Activated B cell treated with CpG ODN at 0.5 μM for 24 hours (primary cell): Measurements from ENCODE around the gene MLIP. TPM values are rescaled to one million over a fixed set of nuclear protein-coding genes. Genes with fewer than 3 reads are reported as not detected.

ENCODE experiments used
- ATAC-seq: fragments of 200-7000 bp; cut with Tn5 transposase; one replicate; pipeline ENCODE4 v1.10.0; 2021; ENCODE audit warnings: low read depth, mild to moderate bottlenecking, moderate library complexity
- CTCF ChIA-PET: fragments of 350-600 bp; sonication (Branson Sonifier 250); formaldehyde crosslinking; loops from one replicate; lab custom pipeline; 2021; ENCODE audit warnings: antibody characterized with exemption; lab: Charles Lee
- POLR2A ChIA-PET: fragments of 350-600 bp; sonication (Branson Sonifier 250); formaldehyde crosslinking; loops from one replicate; lab custom pipeline; 2021; ENCODE audit warnings: antibody characterized with exemption; lab: Charles Lee
- DNase-seq: peaks from one replicate; pipeline ENCODE4 v3.0.0; 2022
- H3K27ac Mint-ChIP-seq: one replicate; pipeline ENCODE4 v1.8.0; 2020; ENCODE audit warnings: mixed read lengths
- H3K27me3 Mint-ChIP-seq: one replicate; pipeline ENCODE4 v1.8.0; 2021; ENCODE audit warnings: mixed read lengths
- H3K36me3 Mint-ChIP-seq: one replicate; pipeline ENCODE4 v1.8.0; 2021; ENCODE audit warnings: low read depth, mixed read lengths
- H3K4me1 Mint-ChIP-seq: one replicate; pipeline ENCODE4 v1.8.0; 2021; ENCODE audit warnings: mixed read lengths
- H3K4me3 Mint-ChIP-seq: one replicate; pipeline ENCODE4 v1.8.0; 2020; ENCODE audit warnings: mild to moderate bottlenecking, mixed read lengths
- H3K9me3 Mint-ChIP-seq: one replicate; pipeline ENCODE4 v1.8.0; 2020; ENCODE audit warnings: mixed read lengths
- CTCF ChIP-seq: fragments of 200-600 bp; IDR thresholded peaks from one replicate; pipeline ENCODE4 v1.8.0; 2022; ENCODE audit warnings: antibody characterized with exemption, mild to moderate bottlenecking
- intact Hi-C: fragments of 100-400 bp; cut with micrococcal nuclease; formaldehyde crosslinking; loops from one replicate; pipeline ENCODE4 v1.15.1; 2024
- total RNA-seq: library from RNA; stranded (reverse); gene quantifications from 2 replicates; pipeline ENCODE4 v1.2.3, GENCODE V29; 2022

Gene MLIP
- not detected in 2 replicates for total RNA-seq

- Mint-ChIP-seq H3K9me3 (peaks cover 3% of the 10 kb centered on the region), H3K4me1 (no peaks in the 10 kb centered on the region), H3K27me3 (no peaks in the 10 kb centered on the region), H3K27ac (no peak within 1 kb of the TSS), H3K36me3 (no peaks in the 10 kb centered on the region), H3K4me3 (no peak within 1 kb of the TSS)
- no peak for TF ChIP-seq CTCF
- ChIA-PET CTCF (no interaction called here), POLR2A (no interaction called here)
- ATAC-seq: no peak
- intact Hi-C loops: no loop called here
- DNase-seq: no peak
Observed at GRCh38 chr6:54111341-54112045, at the start of gene MLIP. Gene MLIP (plus strand): TSS chr6:54111443. CDS start chr6:54111480, 37 bp downstream.

- no peak overlapping the region for H3K27ac Mint-ChIP-seq
- DNase-seq (no peak), ATAC-seq (no peak)
- no peak for TF ChIP-seq CTCF
- no peaks in the 10 kb centered on the region for H3K27me3 Mint-ChIP-seq
- no peak overlapping the region for H3K4me3 Mint-ChIP-seq
- intact Hi-C loops: no loop called here
- H3K4me1 Mint-ChIP-seq: no peaks in the 10 kb centered on the region
- no peaks in the 10 kb centered on the region for H3K36me3 Mint-ChIP-seq
- H3K9me3 Mint-ChIP-seq: no peaks in the 10 kb centered on the region
- ChIA-PET POLR2A (no interaction called here), CTCF (no interaction called here)
Observed at GRCh38 chr6:54063228-54063539, 48.1 kb upstream of the MLIP start.

- no peak for TF ChIP-seq CTCF
- ATAC-seq (no peak), DNase-seq (no peak)
- Mint-ChIP-seq H3K27ac (no peak overlapping the region), H3K36me3 (no peaks in the 10 kb centered on the region), H3K4me1 (no peaks in the 10 kb centered on the region), H3K9me3 (no peaks in the 10 kb centered on the region), H3K27me3 (no peaks in the 10 kb centered on the region), H3K4me3 (no peak overlapping the region)
- intact Hi-C loops: no loop called here
- POLR2A ChIA-PET: no interaction called here
- CTCF ChIA-PET: no interaction called here
Observed at GRCh38 chr6:54068694-54069093, 42.5 kb upstream of the MLIP start.

- intact Hi-C loops: no loop called here
- ATAC-seq (no peak), DNase-seq (no peak)
- Mint-ChIP-seq H3K4me1 (no peaks in the 10 kb centered on the region), H3K36me3 (no peaks in the 10 kb centered on the region), H3K4me3 (no peak overlapping the region), H3K27ac (no peak overlapping the region), H3K27me3 (no peaks in the 10 kb centered on the region), H3K9me3 (no peaks in the 10 kb centered on the region)
- CTCF ChIA-PET: no interaction called here
- POLR2A ChIA-PET: no interaction called here
- no peak for TF ChIP-seq CTCF
Observed at GRCh38 chr6:54070025-54070424, 41.2 kb upstream of the MLIP start.

- no peaks in the 10 kb centered on the region for H3K27me3 Mint-ChIP-seq
- POLR2A ChIA-PET: no interaction called here
- DNase-seq: no peak
- ATAC-seq: no peak
- no peaks in the 10 kb centered on the region for H3K9me3 Mint-ChIP-seq
- no peaks in the 10 kb centered on the region for H3K36me3 Mint-ChIP-seq
- H3K27ac Mint-ChIP-seq: no peak overlapping the region
- H3K4me3 Mint-ChIP-seq: no peak overlapping the region
- intact Hi-C loops: no loop called here
- CTCF ChIA-PET: no interaction called here
- no peaks in the 10 kb centered on the region for H3K4me1 Mint-ChIP-seq
- no peak for TF ChIP-seq CTCF
Observed at GRCh38 chr6:54071821-54072340, 39.4 kb upstream of the MLIP start.
